GM19240 (cell line): ENCODE data around the gene CCDC88B.
A peak's percentile ranks its signal among the peaks of the same experiment; 100 is the strongest.

ENCODE experiments used
- DNase-seq: peaks from one replicate; pipeline ENCODE4 v3.0.0; 2011; ENCODE audit warnings: low spot score; ENCODE audit not compliant: insufficient read length

Gene CCDC88B

DNA sequence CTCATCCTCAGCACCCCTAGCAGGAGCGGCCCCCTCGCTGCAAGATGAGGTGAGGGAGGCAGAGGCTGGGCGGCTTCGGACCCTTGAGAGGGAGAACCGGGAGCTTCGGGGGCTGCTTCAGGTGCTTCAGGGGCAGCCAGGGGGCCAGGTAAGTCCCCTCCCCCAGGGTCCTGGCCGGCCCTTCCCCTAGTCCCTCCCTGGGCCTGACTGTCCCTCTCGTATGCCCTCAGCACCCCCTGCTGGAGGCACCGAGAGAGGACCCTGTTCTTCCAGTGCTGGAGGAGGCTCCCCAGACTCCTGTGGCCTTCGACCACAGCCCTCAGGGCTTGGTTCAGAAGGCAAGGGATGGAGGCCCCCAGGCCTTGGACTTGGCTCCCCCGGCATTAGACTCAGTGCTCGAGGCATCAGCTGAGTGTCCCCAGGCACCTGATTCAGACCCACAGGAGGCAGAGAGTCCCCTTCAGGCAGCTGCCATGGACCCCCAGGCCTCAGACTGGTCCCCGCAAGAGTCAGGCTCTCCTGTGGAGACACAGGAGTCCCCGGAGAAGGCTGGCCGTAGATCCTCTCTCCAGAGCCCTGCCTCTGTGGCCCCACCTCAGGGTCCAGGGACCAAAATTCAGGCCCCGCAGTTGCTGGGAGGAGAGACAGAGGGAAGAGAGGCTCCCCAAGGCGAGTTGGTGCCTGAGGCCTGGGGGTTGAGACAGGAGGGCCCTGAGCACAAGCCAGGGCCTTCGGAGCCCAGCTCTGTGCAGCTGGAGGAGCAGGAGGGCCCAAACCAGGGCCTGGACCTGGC, 4.0 kb downstream of the CCDC88B start:
- DNase-seq, result no peak

DNA sequence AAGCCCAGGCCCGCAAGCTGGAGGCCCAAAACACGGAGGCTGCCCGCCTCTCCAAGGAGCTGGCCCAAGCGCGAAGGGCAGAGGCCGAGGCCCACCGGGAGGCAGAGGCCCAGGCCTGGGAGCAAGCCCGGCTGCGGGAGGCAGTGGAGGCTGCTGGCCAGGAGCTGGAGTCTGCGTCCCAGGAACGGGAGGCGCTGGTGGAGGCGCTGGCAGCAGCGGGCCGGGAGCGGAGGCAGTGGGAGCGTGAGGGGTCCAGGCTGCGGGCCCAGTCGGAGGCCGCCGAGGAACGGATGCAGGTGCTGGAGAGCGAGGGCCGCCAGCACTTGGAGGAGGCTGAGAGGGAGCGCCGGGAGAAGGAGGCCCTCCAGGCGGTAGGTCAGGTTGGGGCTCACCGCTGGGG, 4.8 kb downstream of the CCDC88B start:
- no peak for DNase-seq

DNA sequence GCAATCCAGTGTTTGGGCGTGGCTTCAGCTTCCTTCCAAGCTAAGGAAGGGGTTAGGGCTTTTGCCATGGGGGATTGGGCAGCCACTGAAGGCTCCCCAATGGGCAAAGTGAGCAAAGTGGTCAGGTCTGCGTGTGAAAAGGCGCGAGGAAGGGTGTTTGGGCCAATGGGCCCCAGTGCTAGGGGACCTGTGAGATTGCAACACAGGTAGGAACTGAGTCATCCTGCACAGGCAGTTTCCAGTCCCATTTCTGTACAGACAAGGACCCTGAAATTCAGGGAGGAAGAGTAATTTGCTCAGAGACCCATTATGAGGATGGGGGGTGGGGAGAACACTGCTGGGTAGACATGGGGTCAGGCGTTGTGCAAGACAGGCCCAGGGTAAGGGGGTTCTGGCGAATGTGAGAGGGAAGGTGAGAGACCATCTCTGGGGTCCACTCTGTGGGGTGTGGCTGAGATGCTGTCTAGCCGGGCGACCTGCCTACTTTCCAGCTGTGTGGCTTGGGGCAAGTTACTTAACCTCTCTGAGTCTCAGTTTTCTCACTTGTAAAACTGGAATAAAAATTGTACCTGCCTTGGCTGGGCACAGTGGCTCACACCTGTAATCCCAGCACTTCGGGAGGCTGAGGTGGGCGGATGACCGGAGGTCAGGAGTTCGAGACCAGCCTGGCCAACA, 7.3 kb downstream of the CCDC88B start:
- DNase-seq, result no peak

DNA sequence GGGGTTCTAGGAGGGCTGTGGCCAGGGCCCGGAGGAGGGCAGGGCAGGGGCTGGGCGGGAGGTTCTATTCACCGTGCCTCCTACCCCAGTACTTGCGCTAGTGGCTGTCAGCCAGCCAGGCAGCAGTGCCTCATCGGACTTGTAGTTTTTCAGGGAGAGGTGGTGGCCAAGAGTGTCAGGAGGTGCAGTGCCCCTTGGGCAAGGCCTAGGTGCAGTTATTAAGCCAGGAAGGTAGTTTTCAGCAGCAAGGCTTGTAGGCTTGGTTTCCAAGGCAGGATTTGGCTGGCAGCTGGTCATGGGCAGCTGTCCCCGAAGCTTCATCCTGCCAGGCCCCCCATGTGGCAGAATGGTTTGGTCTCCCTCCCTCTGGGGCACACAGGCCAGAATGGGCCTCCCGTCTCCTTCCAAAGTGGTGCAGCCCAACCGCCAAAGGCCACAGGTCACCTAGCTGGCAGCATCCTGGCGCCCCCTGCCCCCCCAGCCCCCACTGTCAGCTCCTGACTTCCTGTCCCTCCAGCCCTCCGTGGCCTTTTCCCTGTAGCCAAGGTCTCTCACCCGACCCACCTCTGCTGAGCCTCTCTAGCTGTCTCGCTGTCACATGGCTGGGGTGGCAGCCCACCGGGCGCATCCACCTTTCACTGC, 8.5 kb downstream of the CCDC88B start:
- no peak for DNase-seq

DNA sequence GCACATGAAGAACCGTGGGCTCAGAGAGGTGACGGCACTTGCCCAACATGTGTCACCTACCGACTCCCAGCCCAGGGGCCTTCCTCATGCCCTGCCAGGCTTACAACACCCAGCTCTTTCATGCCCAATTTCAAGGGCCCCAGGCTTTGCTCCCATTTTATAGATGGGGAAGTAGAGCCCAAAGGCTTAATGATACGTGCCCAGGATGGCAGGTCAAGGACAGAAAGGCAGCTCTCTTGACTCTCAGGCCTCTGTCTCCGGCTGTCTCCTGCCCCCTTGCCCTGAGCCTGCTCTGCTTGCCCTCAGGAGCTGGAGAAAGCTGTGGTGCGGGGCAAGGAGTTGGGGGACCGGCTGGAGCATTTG, 9.0 kb downstream of the CCDC88B start:
- no peak for DNase-seq

DNA sequence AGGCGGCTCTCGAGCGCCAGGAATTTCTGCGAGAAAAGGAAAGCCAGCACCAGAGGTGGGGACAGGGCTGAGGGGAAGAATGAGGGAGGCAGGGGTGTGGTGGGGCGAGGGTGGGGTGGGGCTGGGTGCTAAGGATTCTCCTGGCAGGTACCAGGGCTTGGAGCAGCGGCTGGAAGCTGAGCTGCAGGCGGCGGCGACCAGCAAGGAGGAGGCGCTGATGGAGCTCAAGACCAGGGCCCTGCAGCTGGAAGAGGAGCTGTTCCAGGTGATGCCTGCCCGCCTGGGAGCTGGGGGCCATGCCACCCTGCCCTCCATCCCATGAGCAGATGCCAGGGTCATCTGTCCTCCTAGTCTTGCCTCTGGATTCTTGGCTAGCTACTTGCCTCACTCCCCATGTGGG, 9.4 kb downstream of the CCDC88B start:
- no peak for DNase-seq

DNA sequence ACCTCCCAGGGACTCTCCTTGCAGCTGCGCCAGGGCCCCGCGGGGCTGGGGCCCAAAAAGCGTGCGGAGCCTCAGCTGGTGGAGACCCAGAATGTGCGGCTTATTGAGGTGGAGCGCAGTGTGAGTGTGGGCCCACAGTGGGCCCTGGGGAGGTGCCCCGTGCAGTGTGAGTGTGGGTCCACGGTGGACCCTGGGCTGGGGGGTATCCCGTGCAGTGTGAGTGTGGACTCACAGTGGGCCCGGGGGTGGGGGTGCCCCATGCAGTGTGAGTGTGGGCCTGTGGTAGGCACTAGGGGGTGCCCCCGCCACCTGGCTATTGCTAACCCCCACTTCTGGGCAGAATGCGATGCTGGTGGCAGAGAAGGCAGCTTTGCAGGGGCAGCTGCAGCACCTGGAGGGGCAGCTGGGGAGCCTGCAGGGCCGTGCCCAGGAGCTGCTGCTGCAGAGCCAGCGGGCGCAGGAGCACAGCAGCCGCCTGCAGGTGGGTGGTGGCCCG, 11.2 kb downstream of the CCDC88B start:
- DNase-seq, result no peak

DNA sequence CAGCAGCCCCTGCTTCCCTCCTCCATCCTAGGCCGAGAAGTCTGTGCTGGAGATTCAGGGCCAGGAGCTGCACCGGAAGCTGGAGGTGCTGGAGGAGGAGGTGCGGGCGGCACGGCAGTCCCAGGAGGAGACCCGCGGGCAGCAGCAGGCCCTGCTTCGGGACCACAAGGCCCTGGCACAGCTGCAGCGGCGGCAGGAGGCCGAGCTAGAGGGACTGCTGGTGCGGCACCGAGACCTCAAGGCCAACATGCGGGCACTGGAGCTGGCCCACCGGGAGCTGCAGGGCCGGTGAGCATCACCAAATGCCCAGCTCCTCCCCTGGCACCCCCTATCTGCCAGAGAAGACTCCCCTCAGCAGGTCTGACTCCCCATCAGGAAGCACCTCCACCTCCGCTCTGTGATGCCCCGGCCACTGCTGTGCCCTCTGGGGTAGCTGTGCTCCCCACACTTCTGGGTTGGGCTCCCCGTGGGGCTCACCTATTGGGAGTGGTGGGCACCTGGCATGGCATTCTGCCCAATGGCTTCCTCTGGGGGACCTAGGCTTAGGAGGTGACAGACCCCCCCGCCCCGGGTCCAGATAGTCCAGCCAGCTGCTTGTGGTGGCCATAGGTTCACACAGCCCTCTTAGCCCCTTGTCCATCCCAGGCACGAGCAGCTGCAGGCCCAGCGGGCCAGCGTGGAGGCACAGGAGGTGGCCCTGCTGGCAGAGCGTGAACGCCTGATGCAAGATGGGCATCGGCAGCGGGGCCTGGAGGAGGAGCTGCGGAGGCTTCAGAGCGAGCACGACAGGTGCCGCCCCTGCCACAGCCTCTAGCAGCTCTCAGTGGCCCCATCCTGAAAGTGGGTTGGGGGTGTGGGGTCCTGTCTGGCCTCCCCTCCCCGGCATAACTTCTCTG, 12.3 kb downstream of the CCDC88B start:
- DNase-seq, result no peak

DNA sequence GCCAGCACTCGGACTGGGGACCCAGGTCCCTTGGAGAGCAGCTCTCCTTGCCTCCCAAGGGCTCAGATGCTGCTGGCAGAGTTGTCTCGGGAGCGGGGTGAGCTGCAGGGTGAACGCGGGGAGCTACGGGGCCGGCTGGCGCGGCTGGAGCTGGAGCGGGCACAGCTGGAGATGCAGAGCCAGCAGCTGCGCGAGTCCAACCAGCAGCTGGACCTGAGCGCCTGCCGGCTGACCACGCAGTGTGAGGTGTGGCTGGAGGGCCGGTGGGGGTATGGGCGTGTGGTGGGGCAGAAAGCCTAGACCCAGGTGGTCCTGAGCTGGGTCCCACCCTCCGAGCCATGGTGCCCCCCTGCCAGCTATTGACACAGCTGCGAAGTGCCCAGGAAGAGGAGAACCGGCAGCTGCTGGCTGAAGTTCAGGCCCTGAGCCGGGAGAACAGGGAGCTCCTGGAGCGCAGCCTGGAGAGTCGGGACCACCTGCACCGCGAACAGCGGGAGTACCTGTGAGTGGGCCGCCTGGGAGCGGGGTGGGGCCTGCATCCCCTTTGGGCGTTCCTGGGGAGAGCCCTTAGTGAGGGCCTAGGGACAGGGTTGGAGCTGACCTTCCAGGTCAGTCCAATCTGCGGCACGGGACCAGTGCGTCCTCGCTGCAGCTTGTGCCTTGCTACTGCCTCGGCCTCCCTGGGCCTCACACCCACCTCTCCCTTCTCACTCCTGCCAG, 13.2 kb downstream of the CCDC88B start:
- no peak for DNase-seq

DNA sequence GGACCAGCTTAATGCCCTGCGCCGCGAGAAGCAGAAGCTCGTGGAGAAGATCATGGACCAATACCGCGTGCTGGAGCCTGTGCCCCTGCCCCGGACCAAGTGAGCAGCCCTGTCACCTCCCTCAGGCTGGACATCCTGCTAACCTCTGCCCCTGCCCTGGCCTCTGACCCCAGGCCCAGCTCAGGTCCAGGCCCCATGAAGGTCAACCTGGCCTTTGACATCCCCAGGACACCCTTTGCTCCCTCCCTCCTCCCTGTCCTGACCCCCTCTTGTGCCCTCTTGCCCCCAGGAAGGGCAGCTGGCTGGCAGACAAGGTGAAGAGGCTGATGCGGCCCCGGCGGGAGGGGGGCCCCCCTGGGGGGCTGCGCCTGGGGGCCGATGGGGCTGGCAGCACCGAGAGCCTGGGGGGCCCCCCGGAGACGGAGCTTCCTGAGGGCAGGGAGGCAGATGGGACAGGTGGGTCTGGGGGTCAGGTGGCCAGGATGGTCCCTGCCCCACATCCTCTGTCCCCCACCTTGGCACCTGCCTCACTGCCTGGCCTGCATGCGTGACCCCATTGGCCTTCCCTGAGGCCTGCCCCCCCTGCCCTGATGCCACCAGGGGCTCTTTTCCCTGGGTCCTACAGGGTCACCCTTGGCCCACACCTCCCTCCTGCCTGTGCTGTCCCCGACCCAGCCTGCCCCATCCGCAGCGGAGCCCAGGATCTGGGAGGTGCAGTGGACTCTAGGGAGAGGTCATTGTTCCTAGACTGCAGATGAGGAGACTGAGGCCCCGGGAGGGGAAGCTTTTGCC, 13.9 kb downstream of the CCDC88B start:
- DNase-seq, result no peak

DNA sequence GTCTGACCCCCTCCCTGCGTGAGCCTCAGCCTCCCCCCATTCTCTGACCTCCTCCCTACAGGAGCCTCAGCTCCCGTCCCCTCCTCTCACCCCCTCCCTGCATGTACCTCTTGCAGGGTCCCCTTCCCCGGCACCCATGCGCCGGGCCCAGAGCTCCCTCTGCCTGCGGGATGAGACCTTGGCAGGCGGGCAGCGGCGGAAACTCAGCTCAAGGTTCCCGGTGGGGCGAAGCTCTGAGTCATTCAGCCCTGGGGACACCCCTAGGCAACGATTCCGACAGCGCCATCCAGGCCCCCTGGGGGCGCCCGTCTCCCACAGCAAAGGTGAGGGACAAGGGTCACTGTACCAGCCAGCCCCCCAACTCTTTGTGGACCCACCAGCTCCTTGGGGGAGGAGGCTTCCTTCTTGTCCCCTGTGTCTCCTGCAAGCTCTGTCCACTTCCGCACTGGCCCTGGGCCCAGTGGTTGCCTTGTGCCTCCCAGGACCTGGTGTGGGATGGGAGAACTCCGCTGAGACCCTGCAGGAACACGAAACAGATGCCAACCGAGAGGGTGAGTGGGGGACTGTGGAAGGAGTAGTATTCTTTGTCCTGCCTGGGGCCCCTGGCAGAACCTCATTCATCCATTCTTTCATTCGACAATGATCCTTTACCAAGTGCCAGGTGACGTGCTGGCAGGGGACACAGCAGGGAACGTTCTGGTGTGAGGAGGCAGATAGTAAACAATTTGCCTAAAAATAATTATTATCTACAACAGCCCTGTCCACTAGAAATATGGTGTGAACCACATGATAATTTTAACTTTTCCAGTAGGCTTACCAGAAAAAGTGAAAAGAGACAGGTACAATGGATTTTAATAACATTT, 15.3 kb downstream of the CCDC88B start:
- no peak for DNase-seq

DNA sequence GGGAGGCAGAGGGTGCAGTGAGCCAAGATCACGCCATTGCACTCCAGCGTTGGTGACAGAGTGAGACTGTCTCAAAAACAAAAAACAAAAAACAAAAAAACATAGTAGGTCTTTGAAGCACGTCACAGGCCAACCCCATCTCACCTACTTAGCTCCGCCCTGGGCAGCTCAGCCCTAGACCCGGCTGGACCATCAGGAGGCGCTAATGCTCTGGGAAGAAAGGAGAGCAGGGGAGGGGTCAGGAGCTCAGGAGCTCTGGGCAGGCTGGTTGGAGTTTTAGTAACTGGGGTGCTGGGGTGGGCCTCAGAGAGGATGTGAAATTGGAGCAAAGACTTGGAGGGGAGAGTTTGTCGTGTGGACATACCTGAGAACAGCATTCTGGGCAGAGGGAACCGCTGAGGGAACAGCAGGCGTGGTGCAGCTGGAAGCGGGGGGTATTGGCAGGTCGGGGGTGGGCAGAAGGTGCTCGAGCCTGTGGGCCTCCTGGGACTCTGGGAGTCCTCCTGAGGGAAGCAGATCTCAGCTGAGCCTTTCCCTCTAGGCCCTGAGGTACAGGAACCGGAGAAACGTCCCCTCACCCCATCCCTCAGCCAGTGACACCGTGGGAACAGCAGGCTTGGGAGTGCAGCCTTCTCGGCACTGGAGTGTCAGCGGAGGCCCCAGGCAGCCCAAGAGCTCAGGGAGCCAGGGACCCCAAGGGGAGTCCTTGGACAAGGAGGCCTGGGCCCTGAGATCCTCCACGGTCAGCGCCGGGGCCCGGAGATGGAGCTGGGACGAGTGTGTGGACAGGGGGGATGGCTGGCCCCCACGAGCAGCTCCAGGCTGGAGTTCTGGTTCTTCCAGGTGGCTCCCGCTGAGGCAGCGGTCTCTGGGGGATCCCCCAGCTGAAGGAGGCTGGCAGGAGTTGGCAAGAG, 16.8 kb downstream of the CCDC88B start:
- no peak for DNase-seq

DNA sequence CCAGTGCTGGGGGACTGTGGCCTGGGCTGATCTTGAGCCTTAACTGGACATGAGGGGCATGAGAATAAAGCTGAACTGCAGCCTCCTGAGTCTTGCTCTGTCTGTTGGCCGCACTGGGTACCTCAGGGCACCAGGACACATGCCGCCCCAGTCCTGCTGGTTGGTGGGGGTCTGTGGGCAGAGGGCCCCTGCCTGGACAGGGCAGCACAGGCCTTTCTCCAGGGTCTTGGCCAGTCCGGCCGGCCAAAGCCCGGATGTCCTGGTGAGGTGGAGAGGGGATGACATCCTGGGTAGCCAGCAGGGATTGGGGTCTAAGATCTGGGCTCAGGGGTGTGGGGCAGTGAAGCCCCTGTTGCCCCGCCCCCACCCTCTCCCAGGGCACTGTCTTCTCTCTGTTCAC, 17.4 kb downstream of the CCDC88B start:
- no peak for DNase-seq

DNA sequence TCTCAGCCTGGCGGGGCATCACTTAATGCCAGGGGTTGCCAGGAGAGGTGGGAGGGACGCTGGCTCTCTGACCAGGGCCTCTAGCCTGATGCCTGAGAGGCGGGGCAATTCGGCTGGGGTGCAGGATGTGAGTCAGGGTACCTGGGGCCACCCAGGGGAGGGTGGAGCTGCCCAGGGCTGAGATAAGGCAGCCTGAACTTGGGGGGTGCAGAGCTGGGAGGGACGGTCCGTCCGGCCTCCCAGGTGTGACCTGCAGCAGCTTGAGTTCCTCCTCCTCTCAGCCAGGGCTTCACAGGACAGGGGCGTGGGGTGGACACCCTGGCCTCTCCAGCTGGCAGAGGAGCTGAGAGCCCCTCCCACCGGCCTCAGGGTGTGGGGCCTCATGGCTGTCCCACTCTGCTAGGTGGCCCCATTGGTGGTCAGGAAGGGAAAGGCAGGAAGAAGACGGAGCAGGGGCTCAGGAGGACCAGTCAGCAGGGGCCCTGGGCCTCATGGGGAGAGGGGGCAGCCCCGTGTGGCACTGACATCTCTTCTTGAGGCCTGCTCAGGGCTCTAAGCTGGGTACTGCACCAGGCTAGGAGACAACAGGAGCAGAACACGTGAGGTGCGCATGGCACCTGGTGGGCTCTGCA, 18.0 kb downstream of the CCDC88B start:
- no peak for DNase-seq

DNA sequence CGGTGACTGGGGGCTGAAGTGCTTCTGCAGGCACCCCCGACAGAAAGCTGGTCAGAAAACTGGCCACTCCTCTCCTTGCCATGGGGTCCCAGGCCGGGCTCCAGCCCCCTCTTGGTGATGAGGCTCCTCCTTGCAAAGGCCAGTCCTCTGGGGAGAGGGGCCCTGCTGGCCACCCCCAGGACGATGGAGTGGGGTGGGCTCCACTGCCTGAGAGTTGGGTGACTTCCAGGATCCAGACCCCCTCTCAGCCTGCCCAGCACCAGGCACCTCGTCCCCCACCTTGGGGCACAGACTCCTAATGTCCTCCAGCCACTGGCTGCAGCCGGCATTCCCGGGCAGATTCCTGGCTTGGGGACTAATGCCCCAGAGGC, 18.5 kb downstream of the CCDC88B start:
- DNase-seq, result no peak

DNA sequence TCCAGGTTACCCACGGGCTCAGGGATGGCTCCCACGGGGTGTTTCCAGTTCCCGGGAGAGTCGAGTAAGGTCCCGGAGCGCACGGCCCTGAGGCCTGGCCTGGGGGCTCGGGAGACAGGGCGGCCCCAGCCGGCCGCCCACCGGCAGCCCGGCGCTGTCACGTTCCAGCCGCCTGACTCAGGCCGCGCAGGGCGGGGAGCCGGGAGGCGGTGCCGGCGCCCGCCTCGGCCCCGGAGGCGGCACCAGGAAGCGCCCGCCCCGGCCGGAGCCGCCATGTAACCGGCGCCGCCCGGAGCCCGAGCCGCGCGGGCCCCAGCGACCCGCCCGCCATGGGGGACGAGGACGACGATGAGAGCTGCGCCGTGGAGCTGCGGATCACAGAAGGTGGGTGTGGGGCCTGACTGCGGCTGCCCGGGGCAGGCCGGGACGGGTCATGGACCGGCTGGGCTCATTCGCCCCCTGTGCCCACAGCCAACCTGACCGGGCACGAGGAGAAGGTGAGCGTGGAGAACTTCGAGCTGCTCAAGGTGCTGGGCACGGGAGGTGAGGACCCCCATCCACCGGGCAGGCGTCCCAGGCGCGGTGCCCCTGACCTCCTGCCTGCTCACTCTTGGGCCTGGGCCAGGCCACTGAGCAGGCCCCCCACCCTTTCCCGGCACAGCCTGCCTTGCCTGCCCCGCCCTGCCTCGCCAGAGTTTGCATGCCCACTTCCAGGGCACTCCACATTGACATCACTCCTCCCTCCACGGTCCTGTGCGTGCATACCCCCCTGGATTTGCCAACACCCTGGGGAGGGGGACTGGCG, 19.1 kb downstream of the CCDC88B start, which contains the start of gene RPS6KA4:
TSS of gene RPS6KA4 (plus strand) at position 256 of the 805 bp plus-strand sequence. CDS start at position 330, 74 bp downstream.
- peak; percentile 89 for DNase-seq
